HG02623 (cell line): ENCODE measurements around the gene PRKCSH.
"Not testable (repeated sequence)": the region's sequence is repeated elsewhere in the genome, so short reads cannot be mapped to it uniquely, and the experiment has no call there.

Experiments
- ATAC-seq: cut with Tn5 transposase; IDR thresholded peaks from one replicate; pipeline ENCODE4 v1.9.1; 2021; ENCODE audit warnings: moderate library complexity; ENCODE audit not compliant: unreplicated experiment

Gene PRKCSH

GRCh38 chr19:11450570-11451326 lies 15.3 kb downstream of the PRKCSH start:
- no peak for ATAC-seq

GRCh38 chr19:11451327-11451870 lies 16.0 kb downstream of the PRKCSH start:
- no peak for ATAC-seq

GRCh38 chr19:11451871-11452619 lies 16.6 kb downstream of the PRKCSH start:
- ATAC-seq: no peak

GRCh38 chr19:11452620-11453310 lies 17.3 kb downstream of the PRKCSH start:
- no peak for ATAC-seq

GRCh38 chr19:11453468-11454341 lies 18.3 kb downstream of the PRKCSH start:
- no peak for ATAC-seq

GRCh38 chr19:11455233-11455554 lies 19.8 kb downstream of the PRKCSH start:
- not testable (repeated sequence) for ATAC-seq

- ATAC-seq: no peak
These were observed 21.2 kb downstream of the PRKCSH start for GRCh38 chr19:11456659-11457058.

- ATAC-seq: no peak
These were observed 21.7 kb downstream of the PRKCSH start for GRCh38 chr19:11457115-11457514.

GRCh38 chr19:11457831-11458230 lies 22.4 kb downstream of the PRKCSH start:
- ATAC-seq: no peak

- no peak for ATAC-seq
These were observed 22.9 kb downstream of the PRKCSH start for GRCh38 chr19:11458236-11458900.

- not testable (repeated sequence) for ATAC-seq
These were observed 23.5 kb downstream of the PRKCSH start for GRCh38 chr19:11458912-11459311.

GRCh38 chr19:11460207-11460606 lies 24.8 kb downstream of the PRKCSH start:
- ATAC-seq: no peak

- no peak for ATAC-seq
These were observed 26.0 kb downstream of the PRKCSH start for GRCh38 chr19:11461453-11461852.

- ATAC-seq: no peak
These were observed 28.0 kb downstream of the PRKCSH start for GRCh38 chr19:11463391-11463790.

- no peak for ATAC-seq
These were observed 29.2 kb downstream of the PRKCSH start for GRCh38 chr19:11464333-11465265.

- no peak for ATAC-seq
These were observed 30.2 kb downstream of the PRKCSH start for GRCh38 chr19:11465600-11465999.

GRCh38 chr19:11468266-11468845 lies 32.9 kb downstream of the PRKCSH start:
- not testable (repeated sequence) for ATAC-seq

GRCh38 chr19:11473725-11474124 lies 38.3 kb downstream of the PRKCSH start:
- no peak for ATAC-seq

- ATAC-seq: not testable (repeated sequence)
These were observed 39.9 kb downstream of the PRKCSH start for GRCh38 chr19:11475343-11475742.
